WTC11 (cell line): ENCODE results near the gene MRPS33. TPM values are rescaled to one million over a fixed set of nuclear protein-coding genes. Genes with fewer than 3 reads are reported as not detected.

Experiments
- ATAC-seq: fragments of 200-7000 bp; cut with Tn5 transposase; 2 replicates; pipeline ENCODE4 v1.10.0; 2021; ENCODE audit warnings: mild to moderate bottlenecking, moderate library complexity
- CTCF ChIA-PET: fragments of 300-600 bp; sonication (Branson Sonifier 250); formaldehyde crosslinking; loops from one replicate; lab custom pipeline; 2021; ENCODE audit warnings: antibody characterized with exemption; lab: Charles Lee
- POLR2A ChIA-PET: fragments of 350-600 bp; sonication (Branson Sonifier 250); formaldehyde crosslinking; loops from one replicate; lab custom pipeline; 2021; ENCODE audit warnings: antibody characterized with exemption; lab: Charles Lee
- DNase-seq: peaks from one replicate; pipeline ENCODE4 v3.0.0; 2021; ENCODE audit warnings: low spot score
- H3K27ac Mint-ChIP-seq: 2 replicates; pipeline ENCODE4 v1.8.0; 2021; ENCODE audit warnings: mixed read lengths
- H3K27me3 Mint-ChIP-seq: 2 replicates; pipeline ENCODE4 v1.8.0; 2021; ENCODE audit warnings: low read depth, mild to moderate bottlenecking, moderate library complexity, mixed read lengths
- H3K36me3 Mint-ChIP-seq: 2 replicates; pipeline ENCODE4 v1.8.0; 2021; ENCODE audit warnings: mixed read lengths
- H3K4me1 Mint-ChIP-seq: 2 replicates; pipeline ENCODE4 v1.8.0; 2022; ENCODE audit warnings: mixed read lengths
- H3K4me3 Mint-ChIP-seq: 2 replicates; pipeline ENCODE4 v1.8.0; 2021; ENCODE audit warnings: mild to moderate bottlenecking, moderate library complexity, mixed read lengths
- H3K9me3 Mint-ChIP-seq: 2 replicates; pipeline ENCODE4 v1.8.0; 2021; ENCODE audit warnings: mixed read lengths
- AFF4 ChIP-seq: sonication (generic); formaldehyde crosslinking; IDR thresholded peaks from 2 replicates; pipeline ENCODE4 v1.8.1; 2023; ENCODE audit warnings: mild to moderate bottlenecking, missing genetic modification reagents, borderline replicate concordance
- ATF6 ChIP-seq: sonication (generic); formaldehyde crosslinking; IDR thresholded peaks from 2 replicates; pipeline ENCODE4 v1.8.1; 2023; ENCODE audit warnings: mild to moderate bottlenecking, missing genetic modification reagents
- CTCF ChIP-seq: fragments of 200-600 bp; IDR thresholded peaks from 2 replicates; pipeline ENCODE4 v1.8.0; 2022; ENCODE audit warnings: antibody characterized with exemption
- ELF4 ChIP-seq: sonication (generic); formaldehyde crosslinking; IDR thresholded peaks from 2 replicates; pipeline ENCODE4 v1.8.1; 2022; ENCODE audit warnings: low read depth, mild to moderate bottlenecking, moderate library complexity, missing genetic modification reagents
- ETV6 ChIP-seq: sonication (generic); formaldehyde crosslinking; IDR thresholded peaks from 2 replicates; pipeline ENCODE4 v1.8.1; 2022; ENCODE audit warnings: mild to moderate bottlenecking, missing genetic modification reagents
- FOXP4 ChIP-seq: sonication (generic); formaldehyde crosslinking; IDR thresholded peaks from 2 replicates; pipeline ENCODE4 v1.8.0; 2022; ENCODE audit warnings: mild to moderate bottlenecking, missing genetic modification reagents
- HMGA2 ChIP-seq: fragments of 250-450 bp; sonication (Bioruptor Pico); IDR thresholded peaks from 2 replicates; pipeline ENCODE4 v1.4.0; 2021; ENCODE audit warnings: mild to moderate bottlenecking, moderate library complexity
- MAX ChIP-seq: sonication (generic); formaldehyde crosslinking; IDR thresholded peaks from 2 replicates; pipeline ENCODE4 v1.8.0; 2022; ENCODE audit warnings: mild to moderate bottlenecking, missing genetic modification reagents
- MXD4 ChIP-seq: fragments of 250-450 bp; sonication (Bioruptor Pico); IDR thresholded peaks from 2 replicates; pipeline ENCODE4 v1.8.0; 2021; ENCODE audit warnings: mild to moderate bottlenecking, moderate library complexity, borderline replicate concordance
- MYBL2 ChIP-seq: sonication (generic); formaldehyde crosslinking; IDR thresholded peaks from 2 replicates; pipeline ENCODE4 v1.8.1; 2023; ENCODE audit warnings: mild to moderate bottlenecking, moderate library complexity, missing genetic modification reagents
- NR2C2 ChIP-seq: sonication (generic); formaldehyde crosslinking; IDR thresholded peaks from 2 replicates; pipeline ENCODE4 v1.8.0; 2022; ENCODE audit warnings: mild to moderate bottlenecking, missing genetic modification reagents
- RELA ChIP-seq: sonication (generic); formaldehyde crosslinking; IDR thresholded peaks from 2 replicates; pipeline ENCODE4 v1.8.1; 2022; ENCODE audit warnings: missing genetic modification reagents, mild to moderate bottlenecking, borderline replicate concordance
- SMAD3 ChIP-seq: sonication (generic); formaldehyde crosslinking; IDR thresholded peaks from 2 replicates; pipeline ENCODE4 v1.8.0; 2022; ENCODE audit warnings: missing genetic modification reagents, mild to moderate bottlenecking, borderline replicate concordance
- SP1 ChIP-seq: sonication (generic); formaldehyde crosslinking; conservative IDR thresholded peaks from 2 replicates; pipeline ENCODE4 v1.8.1; 2022; ENCODE audit warnings: missing genetic modification reagents
- TCF7 ChIP-seq: sonication (generic); formaldehyde crosslinking; IDR thresholded peaks from 2 replicates; pipeline ENCODE4 v1.8.0; 2022; ENCODE audit warnings: mild to moderate bottlenecking, low read depth, missing genetic modification reagents, moderate library complexity
- ZBTB21 ChIP-seq: sonication (generic); formaldehyde crosslinking; IDR thresholded peaks from 2 replicates; pipeline ENCODE4 v1.8.1; 2023; ENCODE audit warnings: mild to moderate bottlenecking, missing genetic modification reagents, borderline replicate concordance
- ZNF121 ChIP-seq: sonication (generic); formaldehyde crosslinking; IDR thresholded peaks from 2 replicates; pipeline ENCODE4 v1.8.0; 2023; ENCODE audit warnings: missing genetic modification reagents
- ZNF232 ChIP-seq: sonication (generic); formaldehyde crosslinking; IDR thresholded peaks from 2 replicates; pipeline ENCODE4 v1.8.0; 2022; ENCODE audit warnings: mild to moderate bottlenecking, missing genetic modification reagents
- ZNF512 ChIP-seq: sonication (generic); formaldehyde crosslinking; IDR thresholded peaks from 2 replicates; pipeline ENCODE4 v1.8.1; 2022; ENCODE audit warnings: missing genetic modification reagents, borderline replicate concordance
- total RNA-seq: library from RNA; stranded (reverse); gene quantifications from 3 replicates; pipeline ENCODE4 v1.2.3, GENCODE V29; 2021

Gene MRPS33
- total RNA-seq, 1 experiment from 2014 or later: 63.5 TPM

GRCh38 chr7:140990193-140990962 lies 24.4 kb downstream of the MRPS33 start:
- no peaks in the 10 kb centered on the region for H3K9me3 Mint-ChIP-seq
- POLR2A ChIA-PET: no interaction called here
- DNase-seq (no peak), ATAC-seq (no peak)
- no peak overlapping the region for H3K4me3 Mint-ChIP-seq
- H3K36me3 Mint-ChIP-seq: no peaks in the 10 kb centered on the region
- CTCF ChIA-PET: interaction anchor here (0.5 to 2.2 kb wide), 3 partner anchors 117 to 264 kb away, joined by 3 to 7 read pairs (median 4); no protein-coding TSS in a partner anchor
- H3K27ac Mint-ChIP-seq: no peak overlapping the region
- no peaks in the 10 kb centered on the region; the same call in 1 of the 2 replicates for H3K27me3 Mint-ChIP-seq
- no peaks in the 10 kb centered on the region for H3K4me1 Mint-ChIP-seq
- TF ChIP-seq CTCF (no peak), ZNF232 (no peak), SMAD3 (CRISPR knock-in tag) (no peak), ETV6 (CRISPR knock-in tag) (no peak), ATF6 (CRISPR knock-in tag) (no peak), ZBTB21 (CRISPR knock-in tag) (no peak)

- POLR2A ChIA-PET: interaction anchor here (0.6 kb wide), 1 partner anchor 13 kb away, joined by 4 read pairs; no protein-coding TSS in a partner anchor
- no peaks in the 10 kb centered on the region; the same call in 1 of the 2 replicates for H3K27me3 Mint-ChIP-seq
- no peak for ATAC-seq
- no peak for TF ChIP-seq RELA (CRISPR knock-in tag)
- TF ChIP-seq ZNF121 (CRISPR knock-in tag): no peak
- TF ChIP-seq NR2C2 (CRISPR knock-in tag): no peak
- no peak for TF ChIP-seq TCF7 (CRISPR knock-in tag)
- TF ChIP-seq AFF4 (CRISPR knock-in tag): no peak
- no peak for TF ChIP-seq MAX (CRISPR knock-in tag)
- no peak for TF ChIP-seq FOXP4
- no peak for TF ChIP-seq MXD4 (CRISPR knock-in tag)
- no peak for TF ChIP-seq HMGA2 (CRISPR knock-in tag)
- TF ChIP-seq SP1 (CRISPR knock-in tag): no peak
- no peak for TF ChIP-seq ZNF512
- TF ChIP-seq ELF4 (CRISPR knock-in tag): no peak
- no peak for TF ChIP-seq MYBL2
- no peak for TF ChIP-seq ATF6 (CRISPR knock-in tag)
- no peak for TF ChIP-seq ZBTB21 (CRISPR knock-in tag)
These were observed 25.7 kb downstream of the MRPS33 start for GRCh38 chr7:140989068-140989467.

More at GRCh38 chr7:140989068-140989467, 25.7 kb downstream of the MRPS33 start:
- H3K9me3 Mint-ChIP-seq: peaks cover 4% of the 10 kb centered on the region; the same call in 1 of the 2 replicates
- no peak overlapping the region for H3K4me3 Mint-ChIP-seq
- CTCF ChIA-PET: no interaction called here
- no peaks in the 10 kb centered on the region for H3K36me3 Mint-ChIP-seq
- no peak for DNase-seq
- no peak overlapping the region for H3K27ac Mint-ChIP-seq
- no peaks in the 10 kb centered on the region for H3K4me1 Mint-ChIP-seq
